B cell (primary cell): ENCODE data around the gene GORASP1.

Experiments
- EZH2 ChIP-seq: IDR thresholded peaks from 2 replicates; pipeline ENCODE4 v1.6.1; 2012; ENCODE audit warnings: borderline replicate concordance, low read depth, mild to moderate bottlenecking, moderate library complexity, low read length; ENCODE audit not compliant: insufficient read depth, poor library complexity, severe bottlenecking
- TF ChIP-seq, protein P1 (sequence below): fragments of 200-600 bp; IDR thresholded peaks from one replicate; pipeline ENCODE4 v1.8.0; 2022; ENCODE audit warnings: antibody characterized with exemption, mild to moderate bottlenecking

- TF ChIP-seq, protein P1, sequence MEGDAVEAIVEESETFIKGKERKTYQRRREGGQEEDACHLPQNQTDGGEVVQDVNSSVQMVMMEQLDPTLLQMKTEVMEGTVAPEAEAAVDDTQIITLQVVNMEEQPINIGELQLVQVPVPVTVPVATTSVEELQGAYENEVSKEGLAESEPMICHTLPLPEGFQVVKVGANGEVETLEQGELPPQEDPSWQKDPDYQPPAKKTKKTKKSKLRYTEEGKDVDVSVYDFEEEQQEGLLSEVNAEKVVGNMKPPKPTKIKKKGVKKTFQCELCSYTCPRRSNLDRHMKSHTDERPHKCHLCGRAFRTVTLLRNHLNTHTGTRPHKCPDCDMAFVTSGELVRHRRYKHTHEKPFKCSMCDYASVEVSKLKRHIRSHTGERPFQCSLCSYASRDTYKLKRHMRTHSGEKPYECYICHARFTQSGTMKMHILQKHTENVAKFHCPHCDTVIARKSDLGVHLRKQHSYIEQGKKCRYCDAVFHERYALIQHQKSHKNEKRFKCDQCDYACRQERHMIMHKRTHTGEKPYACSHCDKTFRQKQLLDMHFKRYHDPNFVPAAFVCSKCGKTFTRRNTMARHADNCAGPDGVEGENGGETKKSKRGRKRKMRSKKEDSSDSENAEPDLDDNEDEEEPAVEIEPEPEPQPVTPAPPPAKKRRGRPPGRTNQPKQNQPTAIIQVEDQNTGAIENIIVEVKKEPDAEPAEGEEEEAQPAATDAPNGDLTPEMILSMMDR: no peak
- TF ChIP-seq EZH2: no peak
Measured at GRCh38 chr3:39122813-39123212, 15.4 kb upstream of the GORASP1 start.
